HepG2 (cell line): Measurements from ENCODE around the gene ZKSCAN1. TPM values are rescaled to one million over a fixed set of nuclear protein-coding genes. Genes with fewer than 3 reads are reported as not detected.
A peak's percentile ranks its signal among the peaks of the same experiment; 100 is the strongest.

ENCODE experiments used
- IKZF1 ChIP-seq: fragments of 450-650 bp; IDR thresholded peaks from 2 replicates; pipeline ENCODE4 v1.7.1; 2016
- IRF2 ChIP-seq: IDR thresholded peaks from 2 replicates; pipeline ENCODE4 v1.6.1; 2018; ENCODE audit warnings: missing genetic modification reagents, missing compliant biosample characterization
- KAT8 ChIP-seq: IDR thresholded peaks from 2 replicates; pipeline ENCODE4 v1.6.1; 2016; ENCODE audit warnings: missing genetic modification reagents, missing compliant biosample characterization
- MLLT10 ChIP-seq: sonication (generic); formaldehyde crosslinking; IDR thresholded peaks from 2 replicates; pipeline ENCODE4 v1.4.0; 2020; ENCODE audit warnings: missing genetic modification reagents
- MYC ChIP-seq: sonication (generic); formaldehyde crosslinking; IDR thresholded peaks from 2 replicates; pipeline ENCODE4 v1.9.0; 2021; ENCODE audit warnings: missing genetic modification reagents, borderline replicate concordance
- PLRG1 ChIP-seq: fragments of 450-650 bp; conservative IDR thresholded peaks from 2 replicates; pipeline ENCODE4 v1.6.1; 2016
- SP2 ChIP-seq: sonication (generic); formaldehyde crosslinking; IDR thresholded peaks from 2 replicates; pipeline ENCODE4 v1.5.1; 2020; ENCODE audit warnings: mild to moderate bottlenecking, missing genetic modification reagents
- ZFY ChIP-seq: sonication (generic); formaldehyde crosslinking; IDR thresholded peaks from 2 replicates; pipeline ENCODE4 v1.4.0; 2020; ENCODE audit warnings: missing genetic modification reagents
- ZNF737 ChIP-seq: sonication (generic); formaldehyde crosslinking; IDR thresholded peaks from 2 replicates; pipeline ENCODE4 v1.5.0; 2020; ENCODE audit warnings: missing genetic modification reagents, mild to moderate bottlenecking, borderline replicate concordance
- ZNF883 ChIP-seq: sonication (generic); formaldehyde crosslinking; IDR thresholded peaks from 2 replicates; pipeline ENCODE4 v1.5.1; 2020; ENCODE audit warnings: mild to moderate bottlenecking, missing genetic modification reagents; ENCODE audit errors: not compliant biosample characterization
- polyA plus RNA-seq, 8 experiments: library from polyadenylated mRNA; depleted of rRNA in 3 of 8; stranded (reverse) in 7 of 8; unstranded in 1 of 8; fragments of >200 nt; fragmentation: Illumina TruSeq in 4 of 8; extraction: Trizol in 4 of 8; gene quantifications; 2 replicates each; pipeline versions ENCODE4 v1.2.1 to v1.2.3, GENCODE V29; 2011 to 2016; ENCODE audit warnings: low read depth in 4 of 8, missing spikeins in 1 of 8, mixed read lengths in 1 of 8; ENCODE audit not compliant: insufficient read depth in 1 of 8
- total RNA-seq, 5 experiments: library from RNA; depleted of rRNA; stranded (reverse); fragments of >200 nt; fragmentation: Illumina TruSeq; extraction: Trizol; gene quantifications; 2 replicates each; pipeline ENCODE4 v1.2.3, GENCODE V29; 2016; ENCODE audit warnings: low read depth in 1 of 5
- TF ChIP-seq, protein P1 (sequence below): sonication (generic); formaldehyde crosslinking; IDR thresholded peaks from 2 replicates; pipeline ENCODE4 v1.5.0; 2020; ENCODE audit warnings: missing genetic modification reagents
- TF ChIP-seq, protein P2 (sequence below): sonication (generic); formaldehyde crosslinking; IDR thresholded peaks from 2 replicates; pipeline ENCODE4 v1.5.0; 2020; ENCODE audit warnings: mild to moderate bottlenecking, missing genetic modification reagents, borderline replicate concordance
- TF ChIP-seq, protein P3 (sequence below): sonication (generic); formaldehyde crosslinking; IDR thresholded peaks from one replicate; pipeline ENCODE4 v1.5.1; 2020; ENCODE audit warnings: mild to moderate bottlenecking, missing genetic modification reagents; ENCODE audit errors: not compliant biosample characterization

The ZKSCAN1 gene
- total and polyA plus RNA-seq, 2 of the 13 experiments (the other 11 are each of a cell fraction or from before 2014, with no cell fraction given), result 46.4 to 60.6 TPM

DNA sequence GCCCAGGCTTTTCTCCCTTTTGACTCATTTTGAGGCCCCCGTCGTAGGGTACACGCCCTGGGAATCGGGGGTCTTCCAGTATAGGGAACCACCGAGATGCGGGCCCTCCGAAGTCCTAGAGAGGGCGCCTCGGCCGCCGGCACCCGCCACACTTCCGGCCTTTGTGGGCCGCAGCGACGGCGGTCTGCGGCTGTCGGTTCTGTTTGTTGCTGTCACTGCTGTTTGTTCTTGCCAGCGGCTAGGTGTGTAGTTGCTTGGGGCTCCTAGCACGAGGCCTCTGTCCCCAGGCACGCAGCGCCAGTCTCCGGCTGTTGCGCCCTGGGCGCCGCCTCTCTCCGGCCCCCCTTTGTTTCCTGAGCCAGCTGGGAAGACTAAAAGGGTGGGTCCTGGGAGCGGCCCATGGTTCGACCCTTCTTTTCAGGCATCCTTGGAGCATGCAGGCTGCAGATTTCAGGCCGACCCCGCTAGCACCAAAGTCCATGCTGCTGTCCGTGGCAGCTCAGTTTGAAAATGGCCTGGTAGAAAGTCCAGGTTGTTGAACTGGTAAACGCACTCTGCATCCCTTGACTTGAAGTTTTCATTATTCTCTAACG, 17.8 kb upstream of the ZKSCAN1 start (continued):
- no peak for TF ChIP-seq ZNF883
- TF ChIP-seq ZNF737, result no peak
- no peak for TF ChIP-seq MLLT10
- TF ChIP-seq, protein P1, sequence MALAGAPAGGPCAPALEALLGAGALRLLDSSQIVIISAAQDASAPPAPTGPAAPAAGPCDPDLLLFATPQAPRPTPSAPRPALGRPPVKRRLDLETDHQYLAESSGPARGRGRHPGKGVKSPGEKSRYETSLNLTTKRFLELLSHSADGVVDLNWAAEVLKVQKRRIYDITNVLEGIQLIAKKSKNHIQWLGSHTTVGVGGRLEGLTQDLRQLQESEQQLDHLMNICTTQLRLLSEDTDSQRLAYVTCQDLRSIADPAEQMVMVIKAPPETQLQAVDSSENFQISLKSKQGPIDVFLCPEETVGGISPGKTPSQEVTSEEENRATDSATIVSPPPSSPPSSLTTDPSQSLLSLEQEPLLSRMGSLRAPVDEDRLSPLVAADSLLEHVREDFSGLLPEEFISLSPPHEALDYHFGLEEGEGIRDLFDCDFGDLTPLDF (CRISPR knock-in tag), result peak; percentile 66
- TF ChIP-seq ZFY (CRISPR knock-in tag), result peak; percentile 87
- TF ChIP-seq SP2 (CRISPR knock-in tag), result no peak
- TF ChIP-seq, protein P2, sequence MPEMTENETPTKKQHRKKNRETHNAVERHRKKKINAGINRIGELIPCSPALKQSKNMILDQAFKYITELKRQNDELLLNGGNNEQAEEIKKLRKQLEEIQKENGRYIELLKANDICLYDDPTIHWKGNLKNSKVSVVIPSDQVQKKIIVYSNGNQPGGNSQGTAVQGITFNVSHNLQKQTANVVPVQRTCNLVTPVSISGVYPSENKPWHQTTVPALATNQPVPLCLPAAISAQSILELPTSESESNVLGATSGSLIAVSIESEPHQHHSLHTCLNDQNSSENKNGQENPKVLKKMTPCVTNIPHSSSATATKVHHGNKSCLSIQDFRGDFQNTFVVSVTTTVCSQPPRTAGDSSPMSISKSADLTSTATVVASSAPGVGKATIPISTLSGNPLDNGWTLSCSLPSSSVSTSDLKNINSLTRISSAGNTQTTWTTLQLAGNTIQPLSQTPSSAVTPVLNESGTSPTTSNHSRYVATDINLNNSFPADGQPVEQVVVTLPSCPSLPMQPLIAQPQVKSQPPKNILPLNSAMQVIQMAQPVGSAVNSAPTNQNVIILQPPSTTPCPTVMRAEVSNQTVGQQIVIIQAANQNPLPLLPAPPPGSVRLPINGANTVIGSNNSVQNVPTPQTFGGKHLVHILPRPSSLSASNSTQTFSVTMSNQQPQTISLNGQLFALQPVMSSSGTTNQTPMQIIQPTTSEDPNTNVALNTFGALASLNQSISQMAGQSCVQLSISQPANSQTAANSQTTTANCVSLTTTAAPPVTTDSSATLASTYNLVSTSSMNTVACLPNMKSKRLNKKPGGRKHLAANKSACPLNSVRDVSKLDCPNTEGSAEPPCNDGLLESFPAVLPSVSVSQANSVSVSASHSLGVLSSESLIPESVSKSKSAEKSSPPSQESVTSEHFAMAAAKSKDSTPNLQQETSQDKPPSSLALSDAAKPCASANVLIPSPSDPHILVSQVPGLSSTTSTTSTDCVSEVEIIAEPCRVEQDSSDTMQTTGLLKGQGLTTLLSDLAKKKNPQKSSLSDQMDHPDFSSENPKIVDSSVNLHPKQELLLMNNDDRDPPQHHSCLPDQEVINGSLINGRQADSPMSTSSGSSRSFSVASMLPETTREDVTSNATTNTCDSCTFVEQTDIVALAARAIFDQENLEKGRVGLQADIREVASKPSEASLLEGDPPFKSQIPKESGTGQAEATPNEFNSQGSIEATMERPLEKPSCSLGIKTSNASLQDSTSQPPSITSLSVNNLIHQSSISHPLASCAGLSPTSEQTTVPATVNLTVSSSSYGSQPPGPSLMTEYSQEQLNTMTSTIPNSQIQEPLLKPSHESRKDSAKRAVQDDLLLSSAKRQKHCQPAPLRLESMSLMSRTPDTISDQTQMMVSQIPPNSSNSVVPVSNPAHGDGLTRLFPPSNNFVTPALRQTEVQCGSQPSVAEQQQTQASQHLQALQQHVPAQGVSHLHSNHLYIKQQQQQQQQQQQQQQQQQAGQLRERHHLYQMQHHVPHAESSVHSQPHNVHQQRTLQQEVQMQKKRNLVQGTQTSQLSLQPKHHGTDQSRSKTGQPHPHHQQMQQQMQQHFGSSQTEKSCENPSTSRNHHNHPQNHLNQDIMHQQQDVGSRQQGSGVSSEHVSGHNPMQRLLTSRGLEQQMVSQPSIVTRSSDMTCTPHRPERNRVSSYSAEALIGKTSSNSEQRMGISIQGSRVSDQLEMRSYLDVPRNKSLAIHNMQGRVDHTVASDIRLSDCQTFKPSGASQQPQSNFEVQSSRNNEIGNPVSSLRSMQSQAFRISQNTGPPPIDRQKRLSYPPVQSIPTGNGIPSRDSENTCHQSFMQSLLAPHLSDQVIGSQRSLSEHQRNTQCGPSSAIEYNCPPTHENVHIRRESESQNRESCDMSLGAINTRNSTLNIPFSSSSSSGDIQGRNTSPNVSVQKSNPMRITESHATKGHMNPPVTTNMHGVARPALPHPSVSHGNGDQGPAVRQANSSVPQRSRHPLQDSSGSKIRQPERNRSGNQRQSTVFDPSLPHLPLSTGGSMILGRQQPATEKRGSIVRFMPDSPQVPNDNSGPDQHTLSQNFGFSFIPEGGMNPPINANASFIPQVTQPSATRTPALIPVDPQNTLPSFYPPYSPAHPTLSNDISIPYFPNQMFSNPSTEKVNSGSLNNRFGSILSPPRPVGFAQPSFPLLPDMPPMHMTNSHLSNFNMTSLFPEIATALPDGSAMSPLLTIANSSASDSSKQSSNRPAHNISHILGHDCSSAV (CRISPR knock-in tag), result no peak
- TF ChIP-seq MYC (CRISPR knock-in tag), result peak; percentile 95; the same call in 1 of the 2 replicates
- TF ChIP-seq, protein P3, sequence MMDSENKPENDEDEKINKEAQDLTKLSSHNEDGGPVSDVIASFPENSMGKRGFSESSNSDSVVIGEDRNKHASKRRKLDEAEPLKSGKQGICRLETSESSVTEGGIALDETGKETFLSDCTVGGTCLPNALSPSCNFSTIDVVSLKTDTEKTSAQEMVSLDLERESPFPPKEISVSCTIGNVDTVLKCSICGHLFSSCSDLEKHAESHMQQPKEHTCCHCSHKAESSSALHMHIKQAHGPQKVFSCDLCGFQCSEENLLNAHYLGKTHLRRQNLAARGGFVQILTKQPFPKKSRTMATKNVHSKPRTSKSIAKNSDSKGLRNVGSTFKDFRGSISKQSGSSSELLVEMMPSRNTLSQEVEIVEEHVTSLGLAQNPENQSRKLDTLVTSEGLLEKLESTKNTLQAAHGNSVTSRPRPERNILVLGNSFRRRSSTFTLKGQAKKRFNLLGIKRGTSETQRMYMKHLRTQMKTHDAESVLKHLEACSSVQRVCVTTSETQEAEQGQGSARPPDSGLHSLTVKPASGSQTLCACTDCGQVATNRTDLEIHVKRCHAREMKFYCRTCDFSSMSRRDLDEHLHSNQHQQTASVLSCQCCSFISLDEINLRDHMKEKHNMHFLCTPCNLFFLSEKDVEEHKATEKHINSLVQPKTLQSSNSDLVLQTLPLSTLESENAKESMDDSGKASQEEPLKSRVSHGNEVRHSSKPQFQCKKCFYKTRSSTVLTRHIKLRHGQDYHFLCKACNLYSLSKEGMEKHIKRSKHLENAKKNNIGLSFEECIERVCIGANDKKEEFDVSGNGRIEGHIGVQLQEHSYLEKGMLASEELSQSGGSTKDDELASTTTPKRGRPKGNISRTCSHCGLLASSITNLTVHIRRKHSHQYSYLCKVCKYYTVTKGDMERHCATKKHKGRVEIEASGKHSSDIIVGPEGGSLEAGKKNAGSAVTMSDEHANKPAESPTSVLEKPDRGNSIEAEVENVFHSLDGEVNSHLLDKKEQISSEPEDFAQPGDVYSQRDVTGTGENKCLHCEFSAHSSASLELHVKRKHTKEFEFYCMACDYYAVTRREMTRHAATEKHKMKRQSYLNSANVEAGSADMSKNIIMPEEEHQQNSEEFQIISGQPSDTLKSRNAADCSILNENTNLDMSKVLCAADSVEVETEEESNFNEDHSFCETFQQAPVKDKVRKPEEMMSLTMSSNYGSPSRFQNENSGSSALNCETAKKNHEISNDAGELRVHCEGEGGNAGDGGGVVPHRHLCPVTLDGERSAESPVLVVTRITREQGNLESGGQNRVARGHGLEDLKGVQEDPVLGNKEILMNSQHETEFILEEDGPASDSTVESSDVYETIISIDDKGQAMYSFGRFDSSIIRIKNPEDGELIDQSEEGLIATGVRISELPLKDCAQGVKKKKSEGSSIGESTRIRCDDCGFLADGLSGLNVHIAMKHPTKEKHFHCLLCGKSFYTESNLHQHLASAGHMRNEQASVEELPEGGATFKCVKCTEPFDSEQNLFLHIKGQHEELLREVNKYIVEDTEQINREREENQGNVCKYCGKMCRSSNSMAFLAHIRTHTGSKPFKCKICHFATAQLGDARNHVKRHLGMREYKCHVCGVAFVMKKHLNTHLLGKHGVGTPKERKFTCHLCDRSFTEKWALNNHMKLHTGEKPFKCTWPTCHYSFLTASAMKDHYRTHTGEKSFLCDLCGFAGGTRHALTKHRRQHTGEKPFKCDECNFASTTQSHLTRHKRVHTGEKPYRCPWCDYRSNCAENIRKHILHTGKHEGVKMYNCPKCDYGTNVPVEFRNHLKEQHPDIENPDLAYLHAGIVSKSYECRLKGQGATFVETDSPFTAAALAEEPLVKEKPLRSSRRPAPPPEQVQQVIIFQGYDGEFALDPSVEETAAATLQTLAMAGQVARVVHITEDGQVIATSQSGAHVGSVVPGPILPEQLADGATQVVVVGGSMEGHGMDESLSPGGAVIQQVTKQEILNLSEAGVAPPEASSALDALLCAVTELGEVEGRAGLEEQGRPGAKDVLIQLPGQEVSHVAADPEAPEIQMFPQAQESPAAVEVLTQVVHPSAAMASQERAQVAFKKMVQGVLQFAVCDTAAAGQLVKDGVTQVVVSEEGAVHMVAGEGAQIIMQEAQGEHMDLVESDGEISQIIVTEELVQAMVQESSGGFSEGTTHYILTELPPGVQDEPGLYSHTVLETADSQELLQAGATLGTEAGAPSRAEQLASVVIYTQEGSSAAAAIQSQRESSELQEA, result peak; percentile 54
- TF ChIP-seq IKZF1, result no peak
- TF ChIP-seq PLRG1, result no peak
- peak; percentile 96 for TF ChIP-seq KAT8 (CRISPR knock-in tag)
- TF ChIP-seq IRF2, result peak; percentile 80
